GM12872 (cell line): ENCODE data around the gene HIVEP1.

ENCODE experiments used
- TF ChIP-seq, protein P1 (sequence below): IDR thresholded peaks from 3 replicates; pipeline ENCODE4 v1.5.1; 2011; ENCODE audit warnings: low read depth, mild to moderate bottlenecking, low read length, moderate library complexity; ENCODE audit not compliant: insufficient read depth

The HIVEP1 gene

DNA sequence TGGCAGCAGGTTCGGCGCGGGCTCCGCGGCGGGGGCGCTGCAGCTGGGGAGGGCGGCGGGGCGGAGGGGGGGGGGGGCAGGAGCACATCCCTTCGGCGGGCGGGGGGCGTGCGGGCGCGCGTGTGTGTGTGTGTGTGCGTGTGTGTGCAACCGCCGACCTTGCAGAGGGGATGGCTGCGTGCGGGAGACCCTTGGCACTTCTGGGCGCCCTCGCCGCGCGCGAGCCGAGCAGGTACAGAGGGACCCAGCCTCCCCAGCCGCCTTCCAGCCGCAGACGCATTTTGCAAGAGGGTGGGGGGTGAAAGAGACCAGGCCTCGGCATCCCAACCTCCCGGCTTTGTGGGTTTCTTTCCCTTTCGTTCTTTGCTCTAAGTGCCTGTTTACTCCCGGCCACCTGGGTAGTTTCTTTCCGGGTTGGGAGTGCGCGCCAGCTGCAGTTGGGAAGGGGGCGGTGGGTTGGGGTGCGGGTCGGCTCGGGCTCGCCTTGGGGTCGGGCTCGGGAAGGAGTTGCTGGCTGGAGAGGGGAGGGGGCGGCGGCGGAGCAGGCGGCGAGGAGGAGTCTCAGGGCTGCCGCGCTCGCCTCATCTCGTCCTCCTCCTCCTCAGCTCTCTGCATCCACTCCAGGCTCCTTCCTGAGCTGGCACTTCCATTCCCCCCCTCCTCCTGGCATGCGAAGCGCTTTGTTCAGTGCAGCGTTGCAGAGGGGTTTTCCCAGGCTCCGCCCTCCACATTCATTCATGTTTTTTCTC is 620 bp downstream of the HIVEP1 start:
- TF ChIP-seq, protein P1, sequence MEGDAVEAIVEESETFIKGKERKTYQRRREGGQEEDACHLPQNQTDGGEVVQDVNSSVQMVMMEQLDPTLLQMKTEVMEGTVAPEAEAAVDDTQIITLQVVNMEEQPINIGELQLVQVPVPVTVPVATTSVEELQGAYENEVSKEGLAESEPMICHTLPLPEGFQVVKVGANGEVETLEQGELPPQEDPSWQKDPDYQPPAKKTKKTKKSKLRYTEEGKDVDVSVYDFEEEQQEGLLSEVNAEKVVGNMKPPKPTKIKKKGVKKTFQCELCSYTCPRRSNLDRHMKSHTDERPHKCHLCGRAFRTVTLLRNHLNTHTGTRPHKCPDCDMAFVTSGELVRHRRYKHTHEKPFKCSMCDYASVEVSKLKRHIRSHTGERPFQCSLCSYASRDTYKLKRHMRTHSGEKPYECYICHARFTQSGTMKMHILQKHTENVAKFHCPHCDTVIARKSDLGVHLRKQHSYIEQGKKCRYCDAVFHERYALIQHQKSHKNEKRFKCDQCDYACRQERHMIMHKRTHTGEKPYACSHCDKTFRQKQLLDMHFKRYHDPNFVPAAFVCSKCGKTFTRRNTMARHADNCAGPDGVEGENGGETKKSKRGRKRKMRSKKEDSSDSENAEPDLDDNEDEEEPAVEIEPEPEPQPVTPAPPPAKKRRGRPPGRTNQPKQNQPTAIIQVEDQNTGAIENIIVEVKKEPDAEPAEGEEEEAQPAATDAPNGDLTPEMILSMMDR, result no peak

DNA sequence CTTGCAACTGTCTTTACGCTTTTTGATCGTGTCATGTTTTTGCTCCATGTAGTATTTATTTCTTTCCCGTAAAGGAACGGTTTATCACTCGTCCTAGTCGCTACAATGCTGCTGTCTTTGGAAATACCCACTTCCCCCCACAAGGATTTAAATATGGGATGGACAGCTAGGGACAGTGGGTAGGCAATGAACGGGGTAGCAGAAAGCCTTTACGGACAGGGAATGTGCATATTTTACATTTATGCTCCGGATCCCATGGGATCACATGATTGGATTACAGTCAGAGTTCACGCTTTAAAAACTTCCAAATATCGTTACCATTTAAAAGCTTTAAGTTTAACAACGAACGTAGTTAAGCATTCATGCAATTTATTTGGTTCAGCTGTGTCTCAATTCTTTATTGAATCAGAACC is 1.2 kb downstream of the HIVEP1 start:
- TF ChIP-seq, protein P1, result no peak

DNA sequence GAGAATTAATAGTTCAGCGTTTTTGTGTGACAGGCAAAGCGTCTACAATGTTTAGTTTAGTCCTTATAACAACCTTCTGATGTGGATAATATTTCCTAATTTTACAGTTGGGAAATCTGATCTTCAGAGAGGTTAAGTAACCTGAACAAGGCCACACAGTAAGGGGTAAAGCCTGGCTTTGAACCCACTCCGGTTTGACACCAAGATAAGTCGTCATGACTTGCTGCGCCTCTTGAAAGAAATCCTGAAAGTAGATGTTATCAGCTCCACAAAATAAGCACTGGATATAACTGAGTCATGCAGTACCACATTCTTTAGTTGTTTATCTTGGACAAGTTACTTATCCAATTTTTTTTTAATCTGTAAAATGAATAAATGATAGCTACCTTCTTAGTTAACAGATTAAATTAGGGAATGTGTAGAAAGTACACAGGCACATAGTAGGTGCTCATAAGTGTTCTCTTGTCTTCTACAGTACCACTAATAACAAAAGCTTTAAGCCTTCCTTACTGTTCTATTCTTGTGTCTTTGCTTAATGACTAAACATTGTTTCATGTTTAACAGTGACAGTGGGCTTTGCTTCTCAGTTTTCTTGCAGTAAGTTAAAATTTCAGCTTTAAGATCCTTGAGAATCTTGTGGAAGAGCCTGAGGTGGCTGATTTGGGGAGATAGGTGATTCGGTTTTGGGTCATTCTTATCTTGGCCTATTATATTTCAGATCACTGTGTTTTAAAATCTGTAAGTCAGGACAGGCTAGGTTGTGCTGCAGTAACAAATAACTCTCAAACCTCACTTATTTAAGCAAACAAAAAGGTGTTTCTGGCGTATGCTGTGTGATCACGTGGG is 2.1 kb downstream of the HIVEP1 start:
- TF ChIP-seq, protein P1, result no peak

- TF ChIP-seq, protein P1, result no peak
Measured at GRCh38 chr6:12014873-12015149, 2.7 kb downstream of the HIVEP1 start.

DNA sequence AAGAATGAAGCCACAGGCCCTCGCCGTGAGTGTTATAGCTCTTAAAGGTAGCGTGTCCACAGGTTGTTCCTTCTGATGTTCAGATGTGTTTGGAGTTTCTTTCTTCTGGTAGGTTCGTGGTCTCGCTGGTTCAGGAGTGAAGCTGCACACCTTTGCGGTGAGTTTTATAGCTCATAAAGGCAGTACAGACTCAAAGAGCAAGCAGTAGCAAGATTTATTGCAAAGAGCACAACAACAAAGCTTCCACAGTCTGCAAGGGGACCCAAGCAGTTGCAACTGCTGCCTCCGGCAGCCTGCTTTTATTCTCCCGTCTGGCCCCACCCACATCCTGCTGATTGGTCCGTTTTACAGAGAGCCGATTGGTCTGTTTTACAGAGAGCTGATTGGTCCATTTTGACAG is 5.2 kb downstream of the HIVEP1 start:
- TF ChIP-seq, protein P1, result no peak

- TF ChIP-seq, protein P1, result no peak
Measured at GRCh38 chr6:12017876-12018401, 5.8 kb downstream of the HIVEP1 start.

GRCh38 chr6:12020187-12020791 is 8.2 kb downstream of the HIVEP1 start:
- TF ChIP-seq, protein P1, result no peak
